CD4-positive, CD25-positive, alpha-beta regulatory T cell (primary cell): Measurements from ENCODE around the gene SH3BGR. TPM values are rescaled to one million over a fixed set of nuclear protein-coding genes. Genes with fewer than 3 reads are reported as not detected.

Source experiments
- ATAC-seq, 2 donors: fragments of 150-1000 bp; cut with Tn5 transposase; one replicate each; pipeline ENCODE4 v1.10.0; 2021; ENCODE audit warnings: low read depth in 2 of 2, moderate number of reproducible peaks in 2 of 2, moderate library complexity in 1 of 2
- DNase-seq, 3 donors: peaks; one replicate each; pipeline versions ENCODE4 v3.0.0 to v3.0.0-alpha.2; 2012 to 2022; ENCODE audit warnings: mixed read lengths in 1 of 3
- H3K27ac ChIP-seq: one replicate; pipeline ENCODE4 v1.7.0; 2013; ENCODE audit warnings: mild to moderate bottlenecking, low read length; ENCODE audit not compliant: insufficient read depth, poor library complexity, severe bottlenecking
- H3K27me3 ChIP-seq: one replicate; pipeline ENCODE4 v1.7.0; 2013; ENCODE audit warnings: low read length; ENCODE audit not compliant: control insufficient read depth, insufficient read depth
- H3K36me3 ChIP-seq: one replicate; pipeline ENCODE4 v1.7.0; 2013; ENCODE audit warnings: mild to moderate bottlenecking, low read length, moderate library complexity; ENCODE audit not compliant: control insufficient read depth, insufficient read depth
- H3K4me1 ChIP-seq: 2 replicates; pipeline ENCODE4 v1.7.0; 2013; ENCODE audit warnings: mild to moderate bottlenecking, low read length; ENCODE audit not compliant: insufficient read depth, control insufficient read depth, poor library complexity, severe bottlenecking
- H3K4me3 ChIP-seq: one replicate; pipeline ENCODE4 v1.7.0; 2013; ENCODE audit warnings: low read depth, mild to moderate bottlenecking, low read length, moderate library complexity
- H3K9me3 ChIP-seq, 2 experiments: 1 replicate in 1 of 2; 2 replicates in 1 of 2; pipeline ENCODE4 v1.7.0; 2013; ENCODE audit warnings: low read length in 2 of 2, mild to moderate bottlenecking in 1 of 2, moderate library complexity in 1 of 2; ENCODE audit not compliant: control insufficient read depth in 2 of 2
- H3K27ac Mint-ChIP-seq, 3 donors: one replicate each; pipeline ENCODE4 v1.8.0; 2020 to 2022; ENCODE audit warnings: mild to moderate bottlenecking in 3 of 3, mixed read lengths in 3 of 3, moderate library complexity in 2 of 3
- H3K27me3 Mint-ChIP-seq: one replicate; pipeline ENCODE4 v1.8.0; 2022; ENCODE audit warnings: mild to moderate bottlenecking, mixed read lengths
- H3K36me3 Mint-ChIP-seq: one replicate; pipeline ENCODE4 v1.8.0; 2020; ENCODE audit warnings: mixed read lengths
- H3K4me1 Mint-ChIP-seq, 4 donors: one replicate each; pipeline ENCODE4 v1.8.0; 2020 to 2022; ENCODE audit warnings: mixed read lengths in 4 of 4, mild to moderate bottlenecking in 1 of 4
- H3K4me3 Mint-ChIP-seq, 4 donors: one replicate each; pipeline ENCODE4 v1.8.0; 2020 to 2022; ENCODE audit warnings: mild to moderate bottlenecking in 4 of 4, mixed read lengths in 4 of 4, moderate library complexity in 3 of 4
- H3K9me3 Mint-ChIP-seq, 7 donors: one replicate each; pipeline ENCODE4 v1.8.0; 2020 to 2022; ENCODE audit warnings: mixed read lengths in 7 of 7, mild to moderate bottlenecking in 3 of 7, moderate library complexity in 2 of 7
- polyA plus RNA-seq, 4 donors: library from polyadenylated mRNA; unstranded; fragments of 300-500 nt; fragmentation: Illumina TruSeq; gene quantifications; one replicate each; pipeline ENCODE4 v1.2.3, GENCODE V29; 2021
- total RNA-seq: library from RNA; stranded (reverse); gene quantifications from one replicate; pipeline ENCODE4 v1.2.3, GENCODE V29; 2022

Gene SH3BGR
- total and polyA plus RNA-seq, 5 donors from 2014 or later: 0.56 to 1.4 (median 0.57) TPM; not detected in 2

- no peaks in the 10 kb centered on the region for H3K9me3 Mint-ChIP-seq
Measured at GRCh38 chr21:39430954-39431353, 20.8 kb upstream of the SH3BGR start.

GRCh38 chr21:39434950-39435349 is 16.8 kb upstream of the SH3BGR start:
- H3K4me1 Mint-ChIP-seq: no peaks in the 10 kb centered on the region
- no peak overlapping the region for H3K27ac Mint-ChIP-seq
- Histone ChIP-seq H3K27me3 (peaks cover 4% of the 10 kb centered on the region), H3K4me1 (no peaks in the 10 kb centered on the region), H3K27ac (no peak overlapping the region), H3K4me3 (no peak overlapping the region), H3K36me3 (no peaks in the 10 kb centered on the region), H3K9me3 (no peaks in the 10 kb centered on the region)
- no peak overlapping the region for H3K4me3 Mint-ChIP-seq
- ATAC-seq (no peak), DNase-seq (no peak)
- H3K36me3 Mint-ChIP-seq: no peaks in the 10 kb centered on the region
- peaks cover 39% of the 10 kb centered on the region for H3K27me3 Mint-ChIP-seq
- H3K9me3 Mint-ChIP-seq: no peaks in the 10 kb centered on the region

More at GRCh38 chr21:39430954-39431353, 20.8 kb upstream of the SH3BGR start:
- no peaks in the 10 kb centered on the region for H3K4me1 Mint-ChIP-seq
- peaks cover 34% of the 10 kb centered on the region for H3K27me3 Mint-ChIP-seq
- DNase-seq (no peak), ATAC-seq (no peak)
- Histone ChIP-seq H3K9me3 (no peaks in the 10 kb centered on the region), H3K27me3 (no peaks in the 10 kb centered on the region), H3K36me3 (no peaks in the 10 kb centered on the region), H3K4me3 (no peak overlapping the region), H3K27ac (no peak overlapping the region), H3K4me1 (no peaks in the 10 kb centered on the region)
- H3K36me3 Mint-ChIP-seq: no peaks in the 10 kb centered on the region
- no peak overlapping the region for H3K27ac Mint-ChIP-seq
- no peak overlapping the region for H3K4me3 Mint-ChIP-seq

DNA sequence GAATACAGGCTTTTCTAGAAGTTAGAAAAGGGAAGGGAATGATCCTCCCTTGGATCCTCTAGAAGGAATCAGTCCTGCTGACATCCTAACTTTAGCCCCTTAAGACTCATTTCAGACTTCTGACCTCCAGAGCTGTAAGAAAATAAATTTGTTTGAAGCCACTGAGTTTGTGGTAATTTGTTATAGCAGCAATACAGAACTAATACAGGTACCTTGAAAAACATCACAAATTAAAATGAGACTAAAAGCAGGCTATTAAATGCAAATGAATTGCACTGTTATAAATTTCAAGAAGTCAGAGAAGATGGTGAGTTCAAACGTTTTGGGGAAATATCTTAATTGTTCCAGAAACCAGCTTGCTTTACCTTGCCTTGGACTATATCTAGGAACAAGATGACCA is 12.5 kb upstream of the SH3BGR start:
- no peaks in the 10 kb centered on the region for H3K4me1 ChIP-seq
- H3K36me3 ChIP-seq: no peaks in the 10 kb centered on the region
- ATAC-seq (no peak), DNase-seq (no peak)
- H3K27me3 Mint-ChIP-seq: peaks cover 54% of the 10 kb centered on the region
- no peak overlapping the region for H3K27ac ChIP-seq
- H3K4me3 ChIP-seq: no peak overlapping the region
- H3K27ac Mint-ChIP-seq: no peak overlapping the region
- no peaks in the 10 kb centered on the region for H3K9me3 Mint-ChIP-seq
- peaks cover 14% of the 10 kb centered on the region for H3K27me3 ChIP-seq
- no peaks in the 10 kb centered on the region for H3K36me3 Mint-ChIP-seq
- H3K4me1 Mint-ChIP-seq: peaks cover 0 to 4% (median 0%) of the 10 kb centered on the region in 4 donors
- H3K4me3 Mint-ChIP-seq: no peak overlapping the region
- H3K9me3 ChIP-seq: no peaks in the 10 kb centered on the region

DNA sequence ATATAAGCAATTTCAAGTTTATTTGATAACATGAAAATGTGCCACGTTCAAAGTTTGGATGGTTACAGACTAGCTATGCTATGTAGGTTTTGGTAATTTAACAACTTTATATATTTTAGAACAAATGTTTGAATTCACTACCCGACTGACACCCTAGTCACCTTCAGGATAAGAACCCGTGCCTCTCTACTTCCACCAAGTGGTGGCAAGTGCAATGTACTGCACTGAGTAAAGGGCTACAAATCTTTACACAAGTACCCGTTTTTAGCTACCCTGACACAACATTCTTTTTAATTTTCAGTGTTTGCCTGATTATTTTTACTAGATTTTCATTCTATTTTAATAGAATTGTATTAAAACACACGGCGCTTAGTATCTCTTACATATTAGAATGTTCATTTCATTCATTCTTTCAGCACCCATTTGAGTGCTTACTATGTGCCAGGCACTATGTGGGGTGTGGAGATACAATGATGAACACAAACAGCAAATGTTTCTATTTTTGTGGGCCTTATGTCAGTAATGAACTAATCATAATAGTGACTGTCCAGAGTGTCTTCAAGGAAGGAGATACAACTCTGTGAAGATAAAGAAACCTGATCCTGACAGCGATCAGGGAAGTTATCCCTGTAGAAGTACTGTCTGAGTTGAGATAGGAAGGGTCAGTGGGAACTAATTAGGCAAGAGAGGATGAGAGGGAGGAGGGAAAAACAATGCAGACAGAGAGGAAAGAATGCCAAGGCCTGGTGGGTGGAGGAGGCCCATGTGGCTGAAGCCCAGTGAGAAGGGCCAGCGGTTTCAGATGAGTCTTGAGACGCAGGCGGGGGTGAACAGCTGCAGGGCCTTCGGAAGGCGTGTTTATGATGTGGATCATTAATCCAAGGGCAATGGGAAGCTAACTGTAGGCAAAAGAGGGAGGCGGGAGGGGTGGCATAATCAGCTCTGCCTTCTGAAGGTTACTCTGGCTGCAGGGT is 10.0 kb upstream of the SH3BGR start:
- Mint-ChIP-seq H3K4me3 (peak overlapping the region in 3 of 4 donors; percentile 15 to 84 (median 17)), H3K36me3 (no peaks in the 10 kb centered on the region), H3K27me3 (peaks cover 52% of the 10 kb centered on the region), H3K9me3 (no peaks in the 10 kb centered on the region), H3K4me1 (peaks cover 4 to 16% (median 11%) of the 10 kb centered on the region in 4 donors), H3K27ac (no peak overlapping the region)
- peaks cover 9% of the 10 kb centered on the region for H3K4me1 ChIP-seq
- H3K27ac ChIP-seq: no peak overlapping the region
- H3K4me3 ChIP-seq: no peak overlapping the region
- peak; percentile 44 for ATAC-seq
- DNase-seq: peak in 2 of 3 donors; percentile 36 to 57
- no peaks in the 10 kb centered on the region for H3K9me3 ChIP-seq
- no peaks in the 10 kb centered on the region for H3K36me3 ChIP-seq
- H3K27me3 ChIP-seq: peaks cover 13% of the 10 kb centered on the region

DNA sequence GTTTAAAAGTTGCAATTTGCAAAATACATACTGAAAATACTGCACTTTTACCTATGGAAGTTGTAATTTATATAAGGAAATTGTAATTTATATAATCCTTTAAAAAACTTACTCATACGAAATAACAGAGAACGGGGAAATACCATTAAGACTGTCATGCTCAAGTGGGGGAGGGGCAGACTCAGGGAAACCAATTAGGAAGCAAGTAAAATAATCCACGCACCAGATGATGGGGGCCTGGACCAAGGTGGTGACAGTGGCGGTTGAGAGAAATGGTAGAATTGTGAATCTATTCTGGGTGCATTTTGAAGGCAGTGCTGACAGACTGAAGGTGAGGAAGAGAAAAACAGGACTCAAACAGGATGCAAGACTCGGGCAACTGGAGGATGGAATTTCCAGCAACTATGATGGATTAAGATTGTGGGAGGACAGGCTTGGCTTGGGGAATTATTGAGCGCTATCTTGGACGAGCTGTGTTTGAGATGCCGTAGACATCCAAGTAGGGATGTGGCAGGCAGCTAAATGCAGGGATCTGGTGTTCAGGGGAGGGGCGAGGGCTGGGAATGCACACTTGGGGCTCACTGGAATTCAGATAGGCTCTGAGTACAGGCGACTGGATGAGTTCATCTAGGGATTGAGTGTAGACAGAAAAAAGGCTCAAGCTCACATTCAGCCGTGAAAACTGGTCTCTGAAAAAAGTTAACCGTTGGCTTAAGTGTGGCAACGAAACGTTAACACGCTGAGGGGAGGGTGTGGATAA is 7.2 kb upstream of the SH3BGR start:
- peaks cover 9% of the 10 kb centered on the region for H3K4me1 ChIP-seq
- Mint-ChIP-seq H3K27me3 (peaks cover 50% of the 10 kb centered on the region), H3K36me3 (no peaks in the 10 kb centered on the region), H3K4me1 (peaks cover 4 to 16% (median 12%) of the 10 kb centered on the region in 4 donors), H3K27ac (peak overlapping the region in 2 of 3 donors; percentile 79 to 93), H3K9me3 (no peaks in the 10 kb centered on the region), H3K4me3 (peak overlapping the region; percentile 93 to 98 (median 95))
- no peak for DNase-seq
- peaks cover 13% of the 10 kb centered on the region for H3K27me3 ChIP-seq
- H3K27ac ChIP-seq: peak overlapping the region; percentile 65
- no peaks in the 10 kb centered on the region for H3K36me3 ChIP-seq
- ATAC-seq: no peak
- peak overlapping the region; percentile 73 for H3K4me3 ChIP-seq
- H3K9me3 ChIP-seq: no peaks in the 10 kb centered on the region

DNA sequence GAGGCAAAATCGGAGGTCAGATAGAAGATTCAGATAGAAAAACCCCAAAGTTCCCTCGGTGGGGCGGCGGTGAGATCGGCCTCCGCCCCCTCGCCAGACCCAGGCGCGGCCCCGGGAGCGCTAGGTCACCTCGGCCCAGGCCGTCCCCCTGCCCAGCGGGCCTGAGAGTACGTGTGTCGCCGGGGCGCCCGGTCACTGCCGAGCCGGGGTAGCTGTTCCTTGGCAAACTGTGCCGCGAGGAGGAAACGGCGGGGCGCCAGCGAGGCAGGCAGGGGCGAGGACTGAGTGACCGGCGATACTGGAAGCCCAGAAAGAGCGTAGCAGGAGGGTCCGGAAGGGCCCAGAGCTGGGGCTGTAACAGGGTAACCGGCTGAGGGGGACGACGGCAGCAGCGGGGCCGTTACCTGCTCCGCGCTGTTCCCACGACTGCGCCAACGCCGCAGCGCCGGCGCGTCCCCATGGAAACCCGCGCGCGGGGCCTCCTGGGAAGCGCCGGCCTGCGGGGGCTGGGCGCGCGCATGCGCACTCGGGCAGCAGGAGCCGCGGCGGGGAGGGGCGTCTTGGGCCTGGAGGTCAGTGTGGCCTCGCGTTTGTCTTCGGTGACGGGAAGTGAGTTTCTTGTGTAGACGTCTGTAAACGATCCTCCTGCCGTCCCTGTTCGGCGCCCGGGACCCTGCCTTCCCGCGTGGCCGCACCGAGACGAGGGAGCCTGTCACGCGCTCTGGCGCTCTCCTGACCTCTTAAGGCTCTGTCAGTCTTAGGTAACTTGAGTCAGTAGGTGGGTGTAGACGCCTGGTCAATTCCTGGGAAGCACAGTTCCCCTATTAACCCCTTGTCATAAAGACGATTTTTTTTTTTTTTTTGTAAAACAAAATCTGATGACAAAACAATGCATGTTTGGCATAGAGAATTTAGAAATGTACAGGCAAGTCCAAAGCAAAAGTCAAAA is 6.2 kb upstream of the SH3BGR start, which contains the start of gene LCA5L:
LCA5L (minus strand) TSS at position 458 of the 949 bp plus-strand sequence. CDS start 17,285 bp downstream, outside the sequence.
- no peaks in the 10 kb centered on the region for H3K36me3 ChIP-seq
- peaks cover 4 to 16% (median 12%) of the 10 kb centered on the region in 4 donors for H3K4me1 Mint-ChIP-seq
- no peaks in the 10 kb centered on the region for H3K9me3 ChIP-seq
- peak within 1 kb of the TSS; percentile 93 to 98 (median 95) for H3K4me3 Mint-ChIP-seq
- peak within 1 kb of the TSS; percentile 65 for H3K27ac ChIP-seq
- H3K27ac Mint-ChIP-seq: peak within 1 kb of the TSS; percentile 86 to 94 (median 90)
- no peaks in the 10 kb centered on the region for H3K36me3 Mint-ChIP-seq
- H3K9me3 Mint-ChIP-seq: no peaks in the 10 kb centered on the region
- peaks cover 8% of the 10 kb centered on the region for H3K27me3 ChIP-seq
- H3K27me3 Mint-ChIP-seq: peaks cover 50% of the 10 kb centered on the region
- DNase-seq (peak; percentile 87 to 92 (median 87)), ATAC-seq (peak; percentile 88 to 90)
- H3K4me3 ChIP-seq: peak within 1 kb of the TSS; percentile 73
- peaks cover 9% of the 10 kb centered on the region for H3K4me1 ChIP-seq

- DNase-seq: no peak
Measured at GRCh38 chr21:39447264-39447663, 4.5 kb upstream of the SH3BGR start.

More at GRCh38 chr21:39447264-39447663, 4.5 kb upstream of the SH3BGR start:
- H3K9me3 Mint-ChIP-seq: no peaks in the 10 kb centered on the region
- no peak for ATAC-seq
- H3K9me3 ChIP-seq: no peaks in the 10 kb centered on the region
- H3K36me3 Mint-ChIP-seq: no peaks in the 10 kb centered on the region
- H3K27ac ChIP-seq: no peak overlapping the region
- no peak overlapping the region for H3K4me3 ChIP-seq
- peak overlapping the region in 1 of 3 donors; percentile 64 for H3K27ac Mint-ChIP-seq
- peaks cover 6% of the 10 kb centered on the region for H3K27me3 ChIP-seq
- peaks cover 0 to 16% (median 12%) of the 10 kb centered on the region in 4 donors for H3K4me1 Mint-ChIP-seq
- peaks cover 9% of the 10 kb centered on the region for H3K4me1 ChIP-seq
- H3K36me3 ChIP-seq: no peaks in the 10 kb centered on the region
- peaks cover 39% of the 10 kb centered on the region for H3K27me3 Mint-ChIP-seq
- peak overlapping the region in 3 of 4 donors; percentile 11 to 58 (median 51) for H3K4me3 Mint-ChIP-seq
